SJCRH30 (cell line): ENCODE data around the gene DOCK10. TPM values are rescaled to one million over a fixed set of nuclear protein-coding genes. Genes with fewer than 3 reads are reported as not detected.

Experiments used
- DNase-seq, 2 experiments: peaks; one replicate each; pipeline ENCODE4 v3.0.0-alpha.2; 2015 to 2020
- H3K27ac ChIP-seq: fragments of 250-450 bp; sonication (Bioruptor Pico); 2 replicates; pipeline ENCODE4 v1.5.1; 2020; ENCODE audit warnings: mild to moderate bottlenecking, moderate library complexity
- H3K27me3 ChIP-seq: fragments of 250-450 bp; sonication (Bioruptor Pico); 2 replicates; pipeline ENCODE4 v1.5.1; 2020; ENCODE audit warnings: mild to moderate bottlenecking, moderate library complexity
- H3K36me3 ChIP-seq: fragments of 250-450 bp; sonication (Bioruptor Pico); 2 replicates; pipeline ENCODE4 v1.5.1; 2020; ENCODE audit warnings: mild to moderate bottlenecking, moderate library complexity
- H3K4me1 ChIP-seq: fragments of 250-450 bp; sonication (Bioruptor Pico); 2 replicates; pipeline ENCODE4 v1.5.1; 2020; ENCODE audit warnings: mild to moderate bottlenecking, moderate library complexity
- H3K4me3 ChIP-seq: fragments of 250-450 bp; sonication (Bioruptor Pico); 2 replicates; pipeline ENCODE4 v1.5.1; 2020; ENCODE audit warnings: mild to moderate bottlenecking, moderate library complexity
- H3K9me3 ChIP-seq: fragments of 250-450 bp; sonication (Bioruptor Pico); replicated peaks from 2 replicates; pipeline ENCODE4 v1.5.1; 2020; ENCODE audit warnings: mild to moderate bottlenecking, moderate library complexity
- total RNA-seq: library from RNA; depleted of rRNA; stranded (reverse); fragments of >200 nt; shearing (Covaris generic); gene quantifications from 2 replicates; pipeline ENCODE4 v1.2.3, GENCODE V29; 2014

Gene DOCK10
- total RNA-seq, 1 experiment from 2014 or later, result 12.3 TPM

DNA sequence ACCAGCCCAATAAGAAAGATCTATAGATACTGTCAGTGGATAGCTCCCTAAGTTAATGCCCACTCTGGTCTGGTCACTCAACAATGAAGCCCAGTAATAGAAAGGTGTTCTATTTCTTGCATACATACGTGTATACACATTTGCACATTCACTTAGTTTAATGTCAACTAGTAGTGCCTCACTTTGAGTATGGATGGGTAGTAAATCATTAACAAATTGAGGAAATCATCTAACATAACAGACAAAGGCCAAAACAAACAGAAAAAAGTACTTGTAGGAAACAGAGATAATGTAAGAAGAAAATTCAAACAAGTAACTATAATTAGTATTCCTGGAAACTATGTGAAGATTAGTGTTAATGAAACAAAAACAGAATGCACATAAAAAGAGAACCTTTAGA, 312.8 kb downstream of the DOCK10 start:
- Histone ChIP-seq H3K36me3 (no peaks in the 10 kb centered on the region), H3K27ac (no peak overlapping the region), H3K27me3 (no peaks in the 10 kb centered on the region), H3K9me3 (peaks cover 9% of the 10 kb centered on the region; the same call in 1 of the 2 replicates), H3K4me3 (no peak overlapping the region), H3K4me1 (peaks cover 1% of the 10 kb centered on the region)
- DNase-seq, result no peak

DNA sequence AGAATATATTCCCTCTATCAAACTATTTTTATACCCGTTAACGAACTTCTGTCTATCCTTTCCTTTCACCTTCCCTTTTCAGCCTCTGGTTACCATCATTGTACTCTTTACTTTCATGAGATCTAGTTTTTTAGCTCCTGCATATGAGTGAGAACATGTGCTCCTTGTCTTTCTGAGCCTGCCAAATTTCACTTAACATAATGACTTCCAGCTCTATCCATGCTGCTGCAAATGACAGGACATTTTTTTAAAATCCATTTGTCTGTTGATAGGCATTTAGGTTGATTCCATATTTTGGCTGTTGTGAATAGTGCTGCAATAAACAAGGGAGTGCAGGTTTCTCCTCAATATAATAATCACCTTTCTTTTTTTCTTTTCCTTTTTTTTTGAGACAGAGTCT, 317.9 kb downstream of the DOCK10 start:
- peak overlapping the region; percentile 99 for H3K27ac ChIP-seq
- peak in 1 of 2 experiments; percentile 38 for DNase-seq
- no peak overlapping the region for H3K4me3 ChIP-seq
- H3K36me3 ChIP-seq, result no peaks in the 10 kb centered on the region
- H3K9me3 ChIP-seq, result peaks cover 9% of the 10 kb centered on the region; the same call in 1 of the 2 replicates
- peaks cover 28% of the 10 kb centered on the region for H3K4me1 ChIP-seq
- no peaks in the 10 kb centered on the region for H3K27me3 ChIP-seq

DNA sequence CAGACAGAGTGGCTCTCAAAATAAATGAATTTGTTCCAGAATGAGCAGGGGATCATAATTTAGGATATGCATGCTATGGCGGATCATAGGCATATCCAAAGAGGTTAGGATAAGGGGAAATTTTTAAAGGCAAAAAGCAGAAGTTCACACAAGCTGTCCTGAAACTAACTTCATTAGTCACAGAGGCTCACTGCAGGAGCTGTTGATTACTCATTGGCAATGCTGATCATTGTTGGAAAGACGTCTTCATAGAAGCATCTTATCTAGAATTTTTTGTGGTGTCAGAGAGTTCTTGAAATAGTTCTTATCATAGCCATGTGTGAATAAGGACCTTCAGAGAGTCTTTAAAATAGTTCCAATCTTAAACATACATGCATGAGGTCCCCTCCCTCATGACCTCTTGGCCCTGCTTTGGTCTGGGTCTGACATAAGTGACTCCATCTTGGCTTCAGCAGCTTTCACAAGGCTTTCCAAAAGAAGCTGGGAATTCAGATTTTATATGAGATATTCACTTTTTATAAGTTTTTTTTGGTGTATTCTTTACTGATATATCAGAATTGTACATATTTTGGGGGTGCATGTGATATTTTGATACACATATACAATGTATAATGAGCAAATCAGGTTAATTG, 318.6 kb downstream of the DOCK10 start:
- Histone ChIP-seq H3K9me3 (peaks cover 7% of the 10 kb centered on the region; the same call in 1 of the 2 replicates), H3K4me3 (no peak overlapping the region), H3K36me3 (no peaks in the 10 kb centered on the region), H3K27ac (peak overlapping the region; percentile 99), H3K27me3 (no peaks in the 10 kb centered on the region), H3K4me1 (peaks cover 28% of the 10 kb centered on the region)
- peak; percentile 71 to 89 for DNase-seq

DNA sequence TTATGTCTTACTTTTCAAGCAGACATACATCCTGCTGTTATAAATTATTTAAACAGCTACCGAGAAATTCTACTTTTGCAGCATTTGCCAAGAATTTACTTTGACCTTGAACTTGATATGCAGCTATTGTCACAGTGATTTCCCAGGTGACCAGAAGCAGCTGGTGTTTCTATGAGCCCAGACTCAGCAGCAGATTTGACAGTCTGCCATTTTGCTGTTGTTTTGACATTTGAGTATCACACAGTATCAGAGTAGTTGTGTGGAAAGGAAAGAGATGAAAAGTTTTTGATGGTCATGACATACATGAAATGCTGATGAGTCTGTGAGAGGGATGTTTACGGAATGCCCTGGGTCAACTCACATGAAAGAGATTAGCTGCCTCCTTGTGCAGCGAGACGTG, 319.5 kb downstream of the DOCK10 start:
- peak; percentile 63 to 82 for DNase-seq
- Histone ChIP-seq H3K4me3 (no peak overlapping the region), H3K36me3 (no peaks in the 10 kb centered on the region), H3K4me1 (peaks cover 28% of the 10 kb centered on the region), H3K27ac (peak overlapping the region; percentile 99), H3K9me3 (0 out of 2 replicates have a peak, but pooled peaks cover 3% of the 10 kb centered on the region), H3K27me3 (no peaks in the 10 kb centered on the region)

DNA sequence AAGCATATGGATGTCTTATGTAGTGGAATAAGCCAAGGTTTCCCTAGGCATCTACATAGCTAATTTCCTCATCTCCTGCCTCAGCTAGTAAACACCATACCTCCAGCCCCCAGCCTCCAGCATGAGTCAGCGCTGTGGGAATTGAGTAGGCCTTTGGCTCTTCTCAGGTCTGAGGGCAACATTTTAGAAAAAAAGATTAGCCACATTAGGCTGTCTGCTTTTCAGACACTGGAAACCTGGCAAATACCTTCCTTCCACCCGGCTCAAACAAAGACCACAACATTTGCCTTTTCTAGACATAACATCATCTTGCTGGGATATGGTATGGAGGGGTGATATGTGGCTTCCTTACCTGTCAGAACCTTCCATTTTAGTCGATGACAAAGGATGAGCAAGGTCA, 320.0 kb downstream of the DOCK10 start:
- peak; percentile 77 to 84 for DNase-seq
- peak overlapping the region; percentile 99 for H3K27ac ChIP-seq
- H3K4me3 ChIP-seq, result no peak overlapping the region
- peaks cover 28% of the 10 kb centered on the region for H3K4me1 ChIP-seq
- H3K36me3 ChIP-seq, result no peaks in the 10 kb centered on the region
- no peaks in the 10 kb centered on the region for H3K27me3 ChIP-seq
- 0 out of 2 replicates have a peak, but pooled peaks cover 3% of the 10 kb centered on the region for H3K9me3 ChIP-seq

DNA sequence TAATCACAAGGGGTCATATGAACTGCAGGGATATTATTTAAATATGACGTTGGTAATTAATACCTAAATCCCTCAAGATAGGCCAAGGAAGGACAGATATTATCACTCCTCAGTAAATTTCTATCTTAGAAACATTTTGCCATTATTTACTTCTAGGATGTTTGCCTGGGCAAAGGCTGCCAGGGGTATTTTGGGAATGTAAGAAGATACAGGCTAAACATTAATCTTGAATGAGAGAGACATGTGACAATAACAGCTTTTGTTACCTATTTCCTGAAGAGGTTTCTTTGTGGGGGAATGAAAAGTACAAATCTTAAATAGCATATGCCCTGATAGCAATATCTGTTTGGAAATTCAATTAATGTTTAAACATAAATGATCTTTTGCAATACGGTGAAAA, 325.3 kb downstream of the DOCK10 start:
- no peaks in the 10 kb centered on the region for H3K36me3 ChIP-seq
- no peak overlapping the region for H3K4me3 ChIP-seq
- H3K27ac ChIP-seq, result no peak overlapping the region
- H3K27me3 ChIP-seq, result no peaks in the 10 kb centered on the region
- no peak for DNase-seq
- H3K4me1 ChIP-seq, result peaks cover 11% of the 10 kb centered on the region
- H3K9me3 ChIP-seq, result peaks cover 9% of the 10 kb centered on the region; the same call in 1 of the 2 replicates

DNA sequence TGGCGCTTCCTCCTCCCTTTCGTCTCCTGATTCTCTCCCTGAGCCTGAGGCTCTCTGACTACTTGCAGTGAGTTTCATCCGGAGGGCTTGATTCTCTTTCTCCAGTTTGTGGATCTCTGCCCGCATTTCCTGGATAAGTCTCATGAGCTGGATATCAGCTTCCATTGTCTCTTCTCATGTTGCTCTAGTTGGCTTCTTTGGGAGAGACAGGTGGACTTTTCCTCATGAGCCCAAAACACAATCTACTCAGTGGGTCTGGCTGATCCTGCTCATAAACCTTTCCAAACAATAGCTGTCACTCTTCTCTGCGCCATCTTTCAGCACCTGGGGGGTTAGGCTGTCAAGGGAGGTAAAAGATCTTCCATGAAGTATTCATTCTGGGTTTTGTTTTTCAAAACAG, 326.1 kb downstream of the DOCK10 start, which contains the start of gene CCDC195:
Gene CCDC195, minus strand, starts transcription at position 165 of the 400 bp plus-strand sequence. Its CDS starts 0 bp downstream, at position 165.
- Histone ChIP-seq H3K4me3 (no peak within 1 kb of the TSS), H3K4me1 (peaks cover 15% of the 10 kb centered on the region), H3K9me3 (peaks cover 9% of the 10 kb centered on the region; the same call in 1 of the 2 replicates), H3K27ac (no peak within 1 kb of the TSS), H3K27me3 (no peaks in the 10 kb centered on the region), H3K36me3 (no peaks in the 10 kb centered on the region)
- peak in 1 of 2 experiments; percentile 46 for DNase-seq
